HUES6 (cell line): ENCODE measurements around the gene FBH1.

Experiments
- H3K27ac ChIP-seq: 2 replicates; pipeline ENCODE4 v1.7.0; 2013; ENCODE audit warnings: low read depth, mild to moderate bottlenecking, low read length, inconsistent platforms
- H3K27me3 ChIP-seq: 2 replicates; pipeline ENCODE4 v1.6.1; 2013; ENCODE audit warnings: low read length; ENCODE audit not compliant: control insufficient read depth, insufficient read depth
- H3K36me3 ChIP-seq: 2 replicates; pipeline ENCODE4 v1.6.1; 2013; ENCODE audit warnings: low read length; ENCODE audit not compliant: control insufficient read depth, insufficient read depth
- H3K4me1 ChIP-seq: 2 replicates; pipeline ENCODE4 v1.6.1; 2013; ENCODE audit warnings: low read length; ENCODE audit not compliant: control insufficient read depth, insufficient read depth
- H3K4me3 ChIP-seq: 2 replicates; pipeline ENCODE4 v1.5.1; 2013; ENCODE audit warnings: low read depth, low read length
- H3K9ac ChIP-seq: one replicate; pipeline ENCODE4 v1.6.1; 2013; ENCODE audit warnings: mild to moderate bottlenecking, low read length
- H3K9me3 ChIP-seq: 2 replicates; pipeline ENCODE4 v1.6.1; 2013; ENCODE audit warnings: low read depth, low read length; ENCODE audit not compliant: control insufficient read depth, insufficient read depth

FBH1 gene

DNA sequence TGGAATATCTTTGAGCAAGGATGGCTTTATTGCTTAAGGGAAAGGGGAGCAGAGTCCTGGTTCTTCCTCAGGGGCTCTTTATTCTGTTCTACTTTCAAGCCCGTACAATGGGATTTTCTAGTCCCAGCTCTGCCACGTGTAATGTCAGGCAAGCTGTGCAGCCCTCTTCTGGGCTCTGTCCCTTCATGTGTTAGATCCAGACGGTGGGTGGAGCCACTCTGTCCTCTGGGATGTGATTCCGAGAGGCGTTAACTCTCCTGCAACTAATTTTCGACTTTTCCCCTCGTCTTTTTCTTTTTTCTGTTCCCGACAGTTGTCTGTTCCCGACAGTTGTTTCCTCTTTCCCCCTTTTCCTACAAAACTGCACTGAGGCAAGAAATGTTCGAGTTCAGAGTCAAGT is 34.8 kb downstream of the FBH1 start:
- H3K27ac ChIP-seq, result no peak overlapping the region
- H3K36me3 ChIP-seq, result peaks cover 97% of the 10 kb centered on the region
- H3K27me3 ChIP-seq, result no peaks in the 10 kb centered on the region
- H3K4me1 ChIP-seq, result no peaks in the 10 kb centered on the region
- no peaks in the 10 kb centered on the region for H3K9me3 ChIP-seq
- no peak overlapping the region for H3K4me3 ChIP-seq
- H3K9ac ChIP-seq, result no peak overlapping the region

GRCh38 chr10:5927306-5927705 is 37.3 kb downstream of the FBH1 start:
- no peaks in the 10 kb centered on the region for H3K27me3 ChIP-seq
- H3K9ac ChIP-seq, result no peak overlapping the region
- H3K4me1 ChIP-seq, result no peaks in the 10 kb centered on the region
- H3K36me3 ChIP-seq, result peaks cover 95% of the 10 kb centered on the region
- no peaks in the 10 kb centered on the region for H3K9me3 ChIP-seq
- H3K27ac ChIP-seq, result no peak overlapping the region
- H3K4me3 ChIP-seq, result no peak overlapping the region

GRCh38 chr10:5929442-5929841 is 39.4 kb downstream of the FBH1 start:
- Histone ChIP-seq H3K9me3 (no peaks in the 10 kb centered on the region), H3K4me3 (no peak overlapping the region), H3K9ac (no peak overlapping the region), H3K27ac (no peak overlapping the region), H3K27me3 (no peaks in the 10 kb centered on the region), H3K4me1 (no peaks in the 10 kb centered on the region), H3K36me3 (peaks cover 85% of the 10 kb centered on the region)

DNA sequence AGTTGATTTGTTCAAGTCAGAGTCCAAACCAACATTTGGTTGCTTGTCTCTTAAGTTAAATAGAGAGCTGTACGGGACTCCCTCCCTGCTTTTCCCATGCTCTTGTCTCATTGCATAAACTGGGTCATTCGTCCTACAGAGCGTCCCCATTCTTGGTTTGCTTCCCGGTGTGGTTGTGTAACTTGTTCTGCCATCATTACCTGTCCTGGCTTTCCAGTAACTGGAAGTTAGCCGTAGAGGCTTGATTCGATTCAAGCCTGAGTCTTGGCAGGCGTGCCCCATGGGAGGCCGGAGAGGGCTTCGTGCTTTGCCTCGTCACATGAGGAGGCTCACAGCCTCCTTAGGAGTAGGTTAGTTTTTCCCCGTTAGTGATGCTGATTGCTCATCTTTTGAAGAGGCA is 40.2 kb downstream of the FBH1 start:
- Histone ChIP-seq H3K4me1 (no peaks in the 10 kb centered on the region), H3K36me3 (peaks cover 82% of the 10 kb centered on the region), H3K9me3 (no peaks in the 10 kb centered on the region), H3K27me3 (no peaks in the 10 kb centered on the region), H3K27ac (no peak overlapping the region), H3K9ac (no peak overlapping the region), H3K4me3 (no peak overlapping the region)

- Histone ChIP-seq H3K4me3 (no peak overlapping the region), H3K4me1 (no peaks in the 10 kb centered on the region), H3K27ac (no peak overlapping the region), H3K9me3 (no peaks in the 10 kb centered on the region), H3K36me3 (peaks cover 83% of the 10 kb centered on the region), H3K27me3 (no peaks in the 10 kb centered on the region), H3K9ac (no peak overlapping the region)
These were observed 42.3 kb downstream of the FBH1 start for GRCh38 chr10:5932345-5932744.

DNA sequence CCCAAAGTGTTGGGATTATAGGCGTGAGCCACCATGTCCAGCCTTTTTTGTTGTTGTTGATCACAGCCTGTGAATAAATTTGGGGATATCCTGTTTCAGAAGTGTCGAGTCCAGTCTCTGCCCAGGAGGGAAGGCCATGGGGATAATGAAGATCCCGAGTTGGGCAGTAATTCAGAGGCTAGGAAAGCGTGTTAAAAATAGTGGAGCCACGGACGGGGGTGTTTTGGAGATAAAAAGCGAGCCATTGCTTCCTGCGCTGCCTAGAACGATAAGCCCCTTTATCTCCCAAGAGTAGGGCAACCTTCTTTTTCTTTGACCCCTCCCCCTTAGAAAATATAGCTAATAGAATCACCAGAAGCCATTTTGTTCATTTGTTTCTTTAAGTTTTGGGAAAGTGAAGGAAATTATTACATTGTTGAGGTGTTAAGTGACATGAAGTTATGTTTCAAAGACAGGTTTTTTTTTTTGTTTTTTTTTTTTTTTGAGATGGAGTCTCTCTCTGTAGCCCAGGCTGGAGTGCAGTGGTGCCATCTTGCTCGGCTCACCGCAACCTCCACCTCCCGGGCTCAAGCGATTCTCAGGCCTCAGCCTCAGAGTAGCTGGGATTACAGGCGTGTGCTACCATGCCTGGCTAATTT is 44.0 kb downstream of the FBH1 start:
- peaks cover 81% of the 10 kb centered on the region for H3K36me3 ChIP-seq
- H3K9me3 ChIP-seq, result no peaks in the 10 kb centered on the region
- H3K4me1 ChIP-seq, result no peaks in the 10 kb centered on the region
- no peaks in the 10 kb centered on the region for H3K27me3 ChIP-seq
- no peak overlapping the region for H3K27ac ChIP-seq
- H3K9ac ChIP-seq, result no peak overlapping the region
- H3K4me3 ChIP-seq, result no peak overlapping the region

GRCh38 chr10:5935628-5936027 is 45.6 kb downstream of the FBH1 start:
- Histone ChIP-seq H3K9me3 (no peaks in the 10 kb centered on the region), H3K27ac (no peak overlapping the region), H3K9ac (no peak overlapping the region), H3K4me3 (no peak overlapping the region), H3K36me3 (peaks cover 65% of the 10 kb centered on the region), H3K27me3 (no peaks in the 10 kb centered on the region), H3K4me1 (no peaks in the 10 kb centered on the region)

DNA sequence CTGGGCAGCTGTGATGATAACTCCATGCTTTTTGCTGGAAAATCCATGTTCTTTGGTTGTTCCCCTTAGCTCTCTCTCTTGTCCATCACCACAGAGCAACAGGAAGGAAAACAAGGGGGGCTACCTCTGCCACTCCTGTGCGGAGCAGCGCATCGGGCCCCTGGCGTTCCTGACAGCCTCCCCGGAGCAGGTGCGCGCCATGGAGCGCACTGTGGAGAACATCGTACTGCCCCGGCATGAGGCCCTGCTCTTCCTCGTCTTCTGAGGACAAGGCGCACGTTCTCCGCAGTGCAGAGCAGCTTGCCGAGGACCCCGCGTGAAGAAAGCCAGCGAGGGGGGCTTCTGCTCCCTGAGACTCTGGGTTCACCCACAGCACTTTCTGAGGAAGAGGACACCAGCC is 47.0 kb downstream of the FBH1 start:
- H3K4me3 ChIP-seq, result no peak overlapping the region
- no peak overlapping the region for H3K27ac ChIP-seq
- H3K9me3 ChIP-seq, result no peaks in the 10 kb centered on the region
- peaks cover 53% of the 10 kb centered on the region for H3K36me3 ChIP-seq
- no peaks in the 10 kb centered on the region for H3K27me3 ChIP-seq
- no peak overlapping the region for H3K9ac ChIP-seq
- H3K4me1 ChIP-seq, result no peaks in the 10 kb centered on the region

DNA sequence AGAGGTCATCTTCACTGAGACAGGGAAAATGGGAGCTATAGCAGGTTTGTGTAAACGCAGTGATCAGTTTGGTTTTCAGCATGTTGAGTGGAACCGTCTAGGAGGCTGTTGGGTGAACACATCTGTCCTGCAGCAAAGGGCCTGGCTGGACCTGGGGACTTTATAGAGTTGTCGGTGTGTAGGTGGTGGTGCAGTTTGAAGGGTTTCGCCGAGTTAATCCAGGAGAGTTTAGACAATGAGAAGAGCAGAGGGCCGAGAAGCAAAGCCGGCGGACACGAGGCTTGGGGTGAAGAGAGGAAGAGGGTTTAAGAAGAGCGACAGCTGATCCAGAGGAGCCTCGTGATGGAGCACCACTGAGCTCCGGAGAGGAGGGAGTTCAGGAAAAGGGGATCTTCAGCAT is 48.2 kb downstream of the FBH1 start:
- no peaks in the 10 kb centered on the region for H3K27me3 ChIP-seq
- H3K9me3 ChIP-seq, result no peaks in the 10 kb centered on the region
- no peaks in the 10 kb centered on the region for H3K4me1 ChIP-seq
- H3K27ac ChIP-seq, result no peak overlapping the region
- H3K36me3 ChIP-seq, result peaks cover 41% of the 10 kb centered on the region
- H3K4me3 ChIP-seq, result no peak overlapping the region
- no peak overlapping the region for H3K9ac ChIP-seq

DNA sequence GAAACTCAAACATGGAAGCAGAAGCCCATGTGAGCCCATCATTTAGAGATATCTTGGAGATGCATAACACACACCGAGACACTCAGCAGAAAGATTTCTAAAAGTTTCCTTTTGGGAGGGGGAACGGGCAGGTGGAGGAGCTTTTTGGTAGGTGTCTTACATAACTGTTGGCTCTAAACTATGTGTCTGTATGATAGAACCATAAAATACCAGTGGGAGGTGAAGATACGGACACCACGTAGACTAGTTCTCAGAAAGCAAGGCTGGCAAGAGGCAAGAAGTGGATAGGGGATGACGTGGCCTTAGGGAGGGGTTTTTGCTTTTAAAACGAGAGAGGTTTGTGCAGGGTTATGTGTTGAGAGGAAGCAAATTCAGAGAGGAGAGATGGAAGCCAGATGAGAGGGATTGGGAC is 50.8 kb downstream of the FBH1 start:
- Histone ChIP-seq H3K9ac (no peak overlapping the region), H3K4me3 (no peak overlapping the region), H3K9me3 (no peaks in the 10 kb centered on the region), H3K27ac (no peak overlapping the region), H3K36me3 (peaks cover 27% of the 10 kb centered on the region), H3K27me3 (no peaks in the 10 kb centered on the region), H3K4me1 (peaks cover 18% of the 10 kb centered on the region)

GRCh38 chr10:5941579-5941978 is 51.5 kb downstream of the FBH1 start:
- Histone ChIP-seq H3K27ac (no peak overlapping the region), H3K4me3 (no peak overlapping the region), H3K4me1 (peaks cover 21% of the 10 kb centered on the region), H3K27me3 (no peaks in the 10 kb centered on the region), H3K9me3 (no peaks in the 10 kb centered on the region), H3K36me3 (peaks cover 22% of the 10 kb centered on the region), H3K9ac (no peak overlapping the region)

GRCh38 chr10:5942001-5942400 is 52.0 kb downstream of the FBH1 start:
- H3K4me3 ChIP-seq, result no peak overlapping the region
- H3K27ac ChIP-seq, result no peak overlapping the region
- H3K9me3 ChIP-seq, result no peaks in the 10 kb centered on the region
- H3K9ac ChIP-seq, result no peak overlapping the region
- peaks cover 21% of the 10 kb centered on the region for H3K4me1 ChIP-seq
- peaks cover 18% of the 10 kb centered on the region for H3K36me3 ChIP-seq
- H3K27me3 ChIP-seq, result no peaks in the 10 kb centered on the region
